AML-193 (cell line): ENCODE results near the gene MLX.
A peak's percentile ranks its signal among the peaks of the same experiment; 100 is the strongest.
"Not testable (repeated sequence)": the region's sequence is repeated elsewhere in the genome, so short reads cannot be mapped to it uniquely, and the experiment has no call there.

Experiments
- DNase-seq, 2 experiments: peaks; one replicate each; lab custom pipeline; 2025; lab: John Stamatoyannopoulos, UW

The MLX gene

DNA sequence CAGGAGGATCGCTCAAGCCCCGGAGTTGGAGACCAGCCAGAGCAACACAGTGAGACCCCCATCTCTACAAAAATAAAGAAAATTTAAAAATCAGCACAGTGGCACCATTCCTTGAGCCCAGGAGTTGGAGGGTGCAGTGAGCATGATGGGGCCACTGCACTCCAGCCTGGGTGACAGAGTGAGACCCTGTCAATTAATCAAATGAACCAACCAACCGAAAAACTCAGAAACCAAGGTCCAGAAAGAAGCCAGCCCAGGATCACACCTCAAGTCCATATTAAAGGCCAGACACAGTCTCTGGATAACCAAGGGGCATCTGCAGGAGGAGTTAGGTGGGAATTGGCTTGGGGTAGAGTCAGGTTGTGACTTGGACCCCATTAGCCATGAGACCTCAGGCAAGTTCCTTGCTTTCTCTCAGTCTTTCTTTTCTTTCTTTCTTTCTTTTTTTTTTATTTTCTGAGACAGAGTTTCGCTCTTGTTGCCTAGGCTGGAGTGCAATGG is 11.7 kb upstream of the MLX start:
- no peak for DNase-seq

DNA sequence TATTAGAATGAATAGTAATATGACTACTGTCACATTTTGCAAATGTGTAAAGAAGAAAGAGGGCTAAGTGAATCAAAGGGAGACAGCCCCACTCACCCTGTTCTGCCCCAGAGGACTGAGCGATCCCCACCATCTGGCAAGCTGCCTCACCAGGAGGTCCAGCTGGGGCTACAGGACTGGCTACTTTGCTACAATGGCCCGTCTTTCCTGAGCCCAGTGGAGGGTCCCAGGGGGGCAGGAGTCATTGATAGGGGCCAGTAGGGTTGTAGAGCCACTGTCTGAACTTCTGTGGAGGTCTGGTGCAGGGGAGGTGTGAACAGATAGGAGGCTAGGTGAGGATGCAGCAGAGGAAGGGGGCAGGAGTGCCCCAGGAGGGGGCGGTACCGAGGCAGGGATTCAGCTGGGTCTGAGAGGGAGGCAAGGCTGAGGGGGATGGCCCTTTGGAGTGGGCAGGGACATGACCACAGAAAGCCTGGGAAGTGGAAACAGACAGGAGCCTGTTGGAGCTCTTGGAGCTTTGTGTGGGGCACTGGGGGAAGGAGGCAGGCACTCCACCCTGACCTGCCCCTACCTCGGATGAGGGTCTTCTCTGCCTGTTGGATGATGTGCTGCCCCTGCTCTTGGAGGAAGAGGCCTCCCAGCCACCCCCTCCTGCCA is 10.8 kb upstream of the MLX start:
- not testable (repeated sequence) for DNase-seq

DNA sequence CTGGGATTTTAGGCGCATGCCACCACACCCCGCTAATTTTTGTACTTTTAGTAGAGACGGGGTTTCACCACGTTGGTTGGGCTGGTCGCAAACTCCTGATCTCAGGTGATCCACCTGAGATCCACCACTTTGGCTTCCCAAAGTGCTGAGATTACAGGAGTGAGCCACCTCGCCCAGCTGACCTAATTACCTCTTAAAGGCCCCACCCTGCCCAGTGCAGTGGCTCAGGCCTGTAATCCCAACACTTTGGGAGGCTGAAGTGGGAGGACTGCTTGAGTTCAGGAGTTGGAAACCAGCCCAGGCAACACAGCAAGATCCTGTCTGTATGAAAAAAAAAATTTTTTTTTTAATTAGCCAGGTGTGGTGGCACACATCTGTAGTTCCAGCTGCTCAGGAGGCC is 7.8 kb upstream of the MLX start:
- DNase-seq: no peak

DNA sequence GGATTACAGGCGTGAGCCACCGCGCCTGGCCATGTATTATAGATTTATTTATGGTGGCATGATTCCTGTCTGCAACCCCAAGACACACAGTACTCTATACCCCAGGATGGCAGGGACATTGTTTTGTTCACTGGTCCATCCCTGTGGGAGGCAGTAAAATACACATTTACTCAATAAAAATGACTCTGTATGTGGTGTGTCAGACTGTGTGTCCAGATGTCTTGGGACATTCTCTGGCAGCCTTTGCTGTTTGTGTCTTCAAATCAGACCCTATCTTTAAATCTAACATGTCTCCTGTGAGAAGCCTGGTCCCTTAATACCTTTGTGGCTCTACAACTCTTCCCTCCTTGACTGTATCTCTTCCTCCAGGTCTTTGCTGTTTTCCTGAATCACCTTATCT is 6.7 kb upstream of the MLX start:
- no peak for DNase-seq

DNA sequence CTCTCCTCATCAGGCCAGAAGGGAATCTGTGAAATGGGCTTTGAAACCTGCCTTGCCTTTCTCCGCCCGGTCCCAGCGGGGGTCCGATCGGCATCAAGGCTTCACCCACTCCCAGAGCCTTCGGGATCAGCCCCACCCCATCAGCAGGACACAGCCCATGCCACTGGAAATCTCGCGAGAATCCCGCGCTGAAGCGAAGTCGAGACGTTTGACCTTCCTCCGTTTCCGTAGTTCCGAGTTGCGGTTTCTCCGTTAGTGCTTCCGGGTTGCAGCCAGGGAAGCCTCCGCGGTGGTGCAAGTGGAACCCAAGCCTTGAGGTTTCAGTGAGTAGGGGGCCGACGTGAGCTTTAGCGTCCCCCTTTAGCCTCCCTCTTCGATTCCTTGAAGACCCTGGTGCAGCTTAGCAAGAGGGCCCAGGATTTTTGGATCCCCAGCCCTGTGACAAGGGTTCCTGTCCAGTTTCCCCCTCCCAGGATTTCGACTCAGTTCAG is 5.0 kb upstream of the MLX start, which contains the start of gene COASY:
TSS of gene COASY (plus strand) at position 252 of the 491 bp plus-strand sequence. CDS start 475 bp downstream, outside the sequence.
- DNase-seq: peak; percentile 96 to 98

DNA sequence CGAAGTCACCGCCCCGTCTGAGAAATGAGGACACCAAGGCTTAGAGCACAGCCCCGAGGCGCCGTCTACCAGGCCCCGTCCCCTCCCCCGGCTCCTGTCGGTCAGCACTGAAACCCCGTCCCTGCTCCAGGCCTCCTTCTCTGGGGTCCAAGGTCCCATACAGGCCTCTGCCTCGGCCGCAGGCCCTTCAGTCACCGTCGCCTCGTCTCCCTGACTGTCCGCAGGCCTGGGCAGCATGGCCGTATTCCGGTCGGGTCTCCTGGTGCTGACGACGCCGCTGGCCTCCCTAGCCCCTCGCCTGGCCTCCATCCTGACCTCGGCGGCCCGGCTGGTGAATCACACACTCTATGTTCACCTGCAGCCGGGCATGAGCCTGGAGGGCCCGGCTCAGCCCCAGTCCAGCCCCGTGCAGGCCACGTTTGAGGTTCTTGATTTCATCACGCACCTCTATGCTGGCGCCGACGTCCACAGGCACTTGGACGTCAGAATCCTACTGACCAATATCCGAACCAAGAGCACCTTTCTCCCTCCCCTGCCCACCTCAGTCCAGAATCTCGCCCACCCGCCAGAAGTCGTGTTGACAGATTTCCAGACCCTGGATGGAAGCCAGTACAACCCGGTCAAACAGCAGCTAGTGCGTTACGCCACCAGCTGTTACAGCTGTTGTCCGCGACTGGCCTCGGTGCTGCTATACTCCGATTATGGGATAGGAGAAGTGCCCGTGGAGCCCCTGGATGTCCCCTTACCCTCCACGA is 4.3 kb upstream of the MLX start:
- DNase-seq: no peak

DNA sequence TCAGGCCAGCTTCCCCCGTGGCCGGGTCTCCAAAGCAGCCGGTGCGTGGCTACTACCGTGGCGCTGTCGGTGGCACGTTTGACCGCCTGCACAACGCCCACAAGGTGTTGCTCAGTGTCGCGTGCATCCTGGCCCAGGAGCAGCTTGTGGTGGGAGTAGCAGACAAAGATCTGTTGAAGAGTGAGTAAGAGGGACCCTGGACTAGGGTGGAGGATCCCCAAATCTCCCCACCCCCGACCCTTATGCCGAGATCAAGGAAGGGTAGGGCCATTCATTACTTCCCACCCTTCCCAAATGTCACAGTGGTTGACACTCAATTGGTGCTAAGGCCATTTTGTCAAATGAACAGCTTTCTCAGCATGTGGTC is 3.8 kb upstream of the MLX start:
- no peak for DNase-seq

DNA sequence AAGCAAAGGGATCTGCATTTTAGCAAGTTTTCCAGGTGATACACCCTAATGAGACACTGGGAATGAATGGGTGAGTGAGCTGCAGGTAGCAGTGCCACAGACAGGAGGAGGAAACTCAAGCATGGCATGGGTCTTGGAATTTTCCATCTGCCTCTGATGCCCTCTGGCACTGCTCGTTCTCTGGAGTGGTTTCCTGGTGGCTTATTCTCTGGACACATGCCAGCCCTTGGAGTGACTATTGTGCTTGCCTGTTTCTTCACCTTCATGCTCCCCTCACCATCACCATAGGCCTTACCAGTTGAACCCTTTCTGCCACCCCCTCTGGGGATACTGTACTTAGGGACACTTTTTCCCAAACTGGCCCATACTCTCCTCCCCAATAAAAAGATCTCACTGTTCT is 3.4 kb upstream of the MLX start:
- DNase-seq: no peak

DNA sequence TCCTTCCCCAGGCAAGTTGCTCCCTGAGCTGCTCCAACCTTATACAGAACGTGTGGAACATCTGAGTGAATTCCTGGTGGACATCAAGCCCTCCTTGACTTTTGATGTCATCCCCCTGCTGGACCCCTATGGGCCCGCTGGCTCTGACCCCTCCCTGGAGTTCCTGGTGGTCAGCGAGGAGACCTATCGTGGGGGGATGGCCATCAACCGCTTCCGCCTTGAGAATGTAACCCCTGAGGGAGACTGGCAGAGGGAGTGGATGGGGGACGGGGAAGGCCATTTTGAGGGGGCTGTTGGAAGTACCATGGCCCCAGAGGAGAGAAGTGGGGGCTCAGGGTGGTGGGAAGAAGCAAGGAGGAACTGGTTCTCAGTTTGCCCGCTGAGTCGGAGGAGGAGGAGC is 3.0 kb upstream of the MLX start:
- no peak for DNase-seq

DNA sequence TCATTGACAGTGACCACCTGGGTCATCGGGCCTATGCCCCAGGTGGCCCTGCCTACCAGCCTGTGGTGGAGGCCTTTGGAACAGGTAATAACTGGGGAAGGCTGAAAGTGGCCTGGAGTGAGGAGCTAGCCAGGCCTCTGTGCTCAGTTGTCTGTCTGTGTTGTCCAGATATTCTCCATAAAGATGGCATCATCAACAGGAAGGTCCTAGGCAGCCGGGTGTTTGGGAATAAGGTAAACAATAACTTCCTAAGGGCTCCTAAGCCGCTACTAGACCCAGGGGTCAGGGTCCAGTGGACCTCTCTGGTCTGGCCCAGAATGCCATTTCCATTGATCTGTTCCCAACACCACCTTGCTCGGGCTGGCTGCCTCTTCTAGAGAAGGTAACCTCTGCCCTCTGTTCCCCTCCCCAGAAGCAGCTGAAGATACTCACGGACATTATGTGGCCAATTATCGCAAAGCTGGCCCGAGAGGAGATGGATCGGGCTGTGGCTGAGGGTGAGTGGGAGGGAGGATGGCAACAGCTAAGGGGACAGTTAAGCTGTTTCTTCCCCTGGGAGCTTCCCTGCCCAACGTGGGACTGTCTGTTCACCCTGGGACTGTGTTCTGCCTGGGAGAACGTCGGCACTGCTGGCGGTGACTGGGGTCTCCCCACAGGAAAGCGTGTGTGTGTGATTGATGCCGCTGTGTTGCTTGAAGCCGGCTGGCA is 1.9 kb upstream of the MLX start:
- DNase-seq: no peak

DNA sequence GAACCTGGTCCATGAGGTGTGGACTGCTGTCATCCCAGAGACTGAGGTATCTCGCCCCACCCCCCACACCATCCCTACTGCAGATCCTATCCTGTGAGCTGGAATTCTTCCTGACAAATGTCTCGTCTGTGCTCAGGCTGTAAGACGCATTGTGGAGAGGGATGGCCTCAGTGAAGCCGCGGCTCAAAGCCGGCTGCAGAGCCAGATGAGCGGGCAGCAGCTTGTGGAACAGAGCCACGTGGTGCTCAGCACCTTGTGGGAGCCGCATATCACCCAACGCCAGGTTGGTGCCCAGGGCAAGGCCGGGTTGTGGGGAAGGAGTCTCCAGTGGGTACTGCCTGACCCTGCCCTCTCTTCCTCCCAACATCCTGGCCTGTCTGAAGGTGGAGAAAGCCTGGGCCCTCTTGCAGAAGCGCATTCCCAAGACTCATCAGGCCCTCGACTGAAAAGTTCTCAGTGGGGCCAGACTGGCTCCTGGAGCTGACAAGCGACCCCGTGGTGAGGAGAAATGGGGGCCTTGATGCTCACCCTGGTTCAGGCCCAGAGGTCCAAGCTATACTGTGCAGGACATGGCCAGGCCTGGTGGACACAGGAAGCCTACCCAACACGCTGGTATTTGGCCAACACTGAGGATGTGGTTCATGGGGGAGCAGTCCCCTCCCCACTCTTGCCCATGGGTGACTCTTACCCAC is 1.2 kb upstream of the MLX start:
- DNase-seq: no peak

DNA sequence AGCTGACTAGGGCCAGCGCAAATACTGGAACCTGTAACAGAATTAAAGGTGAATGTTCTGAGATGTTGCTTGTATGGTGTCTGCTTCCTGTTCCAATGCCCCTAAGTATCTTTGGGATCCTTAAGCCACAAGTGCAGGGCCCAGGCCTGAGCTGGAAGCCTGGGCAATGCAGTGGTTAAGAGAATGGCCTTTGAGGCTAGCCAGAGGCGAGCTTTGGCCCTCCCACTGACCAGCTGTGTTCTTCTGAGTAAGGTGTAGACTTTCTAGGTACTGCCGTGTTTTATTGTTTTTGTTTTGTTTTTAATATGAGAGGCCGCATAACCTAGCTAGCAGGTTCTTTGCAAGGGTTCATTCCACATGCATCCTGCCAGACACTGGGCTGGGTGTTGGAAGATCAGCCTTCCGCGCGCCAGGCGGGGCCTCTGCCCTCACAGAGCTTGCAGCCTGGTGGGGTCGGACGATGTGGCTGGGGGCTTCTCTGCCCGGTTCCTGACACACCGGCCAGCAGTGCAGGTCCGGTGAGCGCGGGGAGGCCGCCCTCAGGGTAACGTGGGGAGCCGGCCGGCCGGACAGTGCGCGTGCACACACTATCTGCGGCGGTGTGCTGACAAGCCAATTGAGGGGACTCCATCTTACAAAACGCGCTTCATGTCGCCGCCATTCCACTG is 551 bp upstream of the MLX start:
- no peak for DNase-seq

DNA sequence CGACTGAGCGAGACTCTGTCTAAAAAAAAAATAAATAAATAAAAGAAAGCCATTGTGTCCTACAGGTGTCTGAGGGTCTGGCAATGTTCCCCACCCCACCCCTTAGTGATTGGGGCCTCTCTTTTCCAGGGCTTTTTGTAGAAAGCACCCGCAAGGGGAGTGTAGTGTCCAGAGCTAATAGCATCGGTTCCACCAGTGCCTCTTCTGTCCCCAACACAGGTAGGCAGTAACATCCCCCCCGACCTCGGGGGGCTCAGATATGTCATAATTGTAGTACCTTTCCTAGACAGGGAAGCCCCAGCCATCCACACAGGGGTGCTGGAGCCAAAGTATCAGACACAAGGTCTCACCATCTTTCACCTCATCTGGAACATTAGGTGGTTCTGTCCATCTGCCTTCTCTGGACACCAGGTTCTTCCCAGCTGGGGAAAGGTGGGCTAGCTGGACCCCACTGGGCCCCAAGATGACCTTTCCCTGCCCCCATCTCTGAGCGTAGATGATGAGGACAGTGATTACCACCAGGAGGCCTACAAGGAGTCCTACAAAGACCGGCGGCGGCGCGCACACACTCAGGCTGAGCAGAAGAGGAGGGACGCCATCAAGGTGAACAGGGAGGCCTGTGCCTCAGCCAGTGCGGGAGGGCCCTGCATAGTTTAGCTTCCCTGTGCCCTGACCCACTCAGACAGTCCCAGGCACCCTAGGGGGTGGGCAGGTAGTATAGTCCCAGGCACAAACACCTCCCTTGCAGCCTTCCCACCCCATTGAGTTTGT is 1.6 kb downstream of the MLX start:
- DNase-seq: no peak

DNA sequence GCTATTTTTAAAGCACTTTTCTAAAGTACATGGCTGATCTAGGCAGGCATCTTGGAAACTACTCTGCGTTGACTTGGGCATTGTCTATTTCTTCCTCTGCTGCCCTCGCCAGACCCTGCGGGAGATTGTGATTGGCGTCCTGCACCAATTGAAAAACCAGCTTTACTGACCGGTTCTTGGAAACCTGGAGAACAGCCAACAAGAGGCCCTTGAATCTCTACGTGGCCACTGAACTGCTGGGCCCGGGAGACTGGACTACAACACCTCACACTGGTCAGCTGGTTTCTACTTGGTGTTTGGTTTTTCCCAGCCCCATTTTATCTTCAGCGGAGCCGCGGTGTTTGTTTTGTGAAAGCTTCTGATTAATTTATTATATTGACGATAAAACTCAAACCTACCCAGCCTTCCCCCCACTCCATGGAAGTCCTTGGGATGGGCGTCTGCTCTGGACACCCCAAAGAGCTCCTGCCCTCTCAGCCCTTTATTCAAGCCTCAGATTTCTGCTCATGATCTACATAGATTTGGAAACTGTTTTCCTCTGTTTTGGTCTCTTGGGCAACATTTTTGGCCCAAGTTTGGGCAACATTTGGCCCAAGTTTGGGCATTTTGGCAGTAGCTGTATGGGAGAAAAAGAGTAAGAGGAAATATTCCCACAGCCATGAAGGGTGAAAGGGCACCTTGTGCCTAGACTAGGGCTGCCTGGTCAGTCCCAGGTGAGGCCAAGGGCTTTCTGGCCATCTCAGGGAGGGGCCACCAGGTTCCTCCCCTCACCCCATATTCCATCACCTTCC is 4.7 kb downstream of the MLX start:
- DNase-seq: no peak

DNA sequence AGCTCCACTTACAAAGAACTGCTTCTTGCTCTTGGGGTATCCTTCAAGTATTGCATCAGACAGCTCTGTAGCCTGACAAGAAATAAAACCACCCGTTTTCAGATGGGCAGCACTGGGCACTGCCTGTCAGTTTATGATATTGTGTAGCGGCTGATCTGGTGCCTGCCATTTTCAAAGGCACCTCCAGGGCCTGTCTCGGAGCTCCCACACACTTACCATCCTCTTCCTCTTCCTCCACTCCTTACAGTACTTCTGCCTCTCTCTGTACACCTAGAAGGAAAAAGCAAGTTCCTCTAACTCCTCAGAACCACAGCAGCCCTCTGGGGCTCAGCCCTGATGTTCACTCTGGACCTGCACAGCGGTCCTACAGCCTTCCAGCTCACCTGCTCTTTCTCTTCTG is 6.2 kb downstream of the MLX start:
- DNase-seq: no peak

DNA sequence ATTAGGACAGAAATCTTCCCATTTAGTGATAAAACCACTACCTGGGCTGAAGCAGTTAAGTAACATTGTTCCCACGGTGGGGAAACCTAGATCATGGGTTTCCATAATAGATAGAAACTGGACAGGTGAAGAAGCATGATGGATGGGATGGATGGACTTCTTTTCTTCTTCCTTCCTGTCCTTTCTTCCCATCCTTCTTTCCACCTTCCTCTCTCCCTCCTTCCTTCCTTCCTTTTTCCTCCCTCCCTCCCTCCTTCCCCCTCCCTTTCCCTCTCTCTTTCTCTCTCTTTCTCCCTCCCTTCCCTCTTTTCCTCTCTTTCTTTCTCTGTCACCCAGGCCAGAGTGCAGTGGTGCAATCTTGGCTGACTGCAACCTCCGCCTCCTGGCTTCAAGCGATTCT is 7.6 kb downstream of the MLX start:
- no peak for DNase-seq

DNA sequence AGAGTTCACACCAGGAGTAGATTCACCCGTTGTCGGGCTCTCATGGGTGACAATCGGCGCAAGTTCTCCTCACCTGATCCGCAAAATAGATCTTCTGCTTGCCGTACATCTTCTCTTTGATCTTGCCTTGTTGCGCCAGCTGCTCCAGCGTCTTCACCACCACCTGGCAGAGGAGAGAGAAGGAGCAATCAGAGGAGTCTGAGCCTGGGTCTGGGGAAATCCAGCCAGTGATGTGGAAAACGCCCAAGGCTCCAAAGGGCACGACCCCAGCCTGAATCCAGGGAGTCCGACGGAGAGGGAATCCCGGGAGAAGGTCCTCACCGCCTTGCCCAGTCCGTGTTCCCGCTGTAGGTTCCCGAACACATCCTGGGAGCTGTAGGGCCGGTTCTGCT is 10.2 kb downstream of the MLX start:
- no peak for DNase-seq

DNA sequence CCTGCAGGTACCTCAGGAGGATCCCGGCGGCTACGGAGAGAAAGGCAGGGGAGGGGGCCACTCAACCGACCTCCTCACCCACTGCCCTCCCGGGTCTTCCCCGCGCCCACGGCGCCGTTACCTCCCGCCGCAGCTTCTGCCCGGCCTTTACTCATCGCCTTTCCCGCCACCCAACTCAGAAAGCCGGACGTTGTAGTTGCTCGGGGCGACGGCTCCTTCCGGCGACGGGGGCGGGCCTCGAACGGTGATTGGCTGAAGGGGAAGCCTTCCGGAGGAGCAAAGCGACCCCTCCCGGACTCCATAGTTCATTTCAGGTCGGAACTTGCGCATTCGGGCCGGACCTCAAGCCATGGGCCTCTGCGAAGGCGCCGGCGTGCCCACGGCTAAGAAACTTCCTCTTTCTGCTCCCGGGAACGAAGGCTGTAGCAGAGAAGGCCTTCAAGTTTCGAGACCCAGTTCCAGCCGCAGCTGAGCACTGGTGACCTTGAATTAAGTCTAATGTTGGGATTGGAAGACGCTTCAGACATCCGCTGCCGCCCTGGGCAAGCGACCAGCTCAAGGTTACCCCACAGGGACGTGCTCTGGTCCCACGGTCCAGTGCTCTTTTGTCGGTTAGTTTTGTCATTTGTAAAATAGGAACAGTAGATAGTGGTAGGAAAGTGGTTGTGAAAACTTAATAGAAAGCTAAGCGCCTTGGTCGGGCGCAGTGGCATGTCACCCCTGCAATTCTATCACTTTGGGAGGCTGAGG is 10.8 kb downstream of the MLX start, which contains the start of gene PSMC3IP:
TSS of gene PSMC3IP (minus strand) at position 198 of the 750 bp plus-strand sequence. CDS start at position 155, 43 bp downstream.
- peak; percentile 98 for DNase-seq

DNA sequence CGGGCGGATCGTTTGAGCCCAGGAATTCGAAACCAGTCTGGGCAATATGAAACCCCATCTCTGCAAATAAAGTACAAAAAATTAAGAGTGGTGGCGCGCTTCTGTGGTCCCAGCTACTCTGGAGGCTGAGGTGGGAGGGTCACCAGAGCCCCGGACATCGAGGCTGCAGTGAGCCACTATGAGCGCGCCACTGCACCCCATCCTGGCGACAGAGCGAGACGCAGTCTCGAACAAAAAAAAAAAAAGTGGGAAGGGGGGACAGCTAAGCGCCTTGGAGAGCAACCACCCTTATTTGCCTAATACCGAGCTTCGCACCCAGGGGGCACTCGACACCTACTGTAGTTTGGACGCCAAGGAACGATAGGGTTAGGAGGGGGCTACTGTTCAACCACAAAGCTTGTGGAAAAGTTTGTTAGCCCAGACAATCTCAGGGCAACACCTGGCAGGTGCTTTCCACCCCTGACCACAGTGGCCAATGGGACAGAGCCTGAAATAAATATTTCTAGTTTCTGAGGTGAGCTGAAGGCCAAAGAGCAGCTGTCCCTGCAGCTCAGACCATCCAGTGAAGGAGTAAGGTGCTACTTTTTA is 11.5 kb downstream of the MLX start:
- DNase-seq: peak; percentile 92 to 93
